HL-60 (cell line): ENCODE measurements around the gene SLC1A1.

ENCODE experiments used
- DNase-seq, 2 experiments: peaks; one replicate each; pipeline ENCODE4 v3.0.0-alpha.2; 2010 to 2020; ENCODE audit warnings: low read depth in 1 of 2, low spot score in 1 of 2
- H3K27ac ChIP-seq: fragments of 250-450 bp; sonication (Bioruptor Pico); replicated peaks from 2 replicates; pipeline ENCODE4 v1.5.1; 2020; ENCODE audit warnings: mild to moderate bottlenecking, moderate library complexity
- H3K27me3 ChIP-seq: fragments of 250-450 bp; sonication (Bioruptor Pico); 2 replicates; pipeline ENCODE4 v1.5.1; 2021; ENCODE audit warnings: mild to moderate bottlenecking, moderate library complexity; ENCODE audit not compliant: insufficient read depth, poor library complexity, severe bottlenecking
- H3K4me3 ChIP-seq: replicated peaks from 2 replicates; pipeline ENCODE4 v1.5.1; 2011; ENCODE audit warnings: mild to moderate bottlenecking, control low read depth, low read length; ENCODE audit not compliant: insufficient read depth
- GABPA ChIP-seq: IDR thresholded peaks from 2 replicates; pipeline ENCODE4 v1.6.1; 2012; ENCODE audit warnings: low read depth
- POLR2AphosphoS5 ChIP-seq: IDR thresholded peaks from 2 replicates; pipeline ENCODE4 v1.6.1; 2012; ENCODE audit warnings: low read depth
- REST ChIP-seq: IDR thresholded peaks from 2 replicates; pipeline ENCODE4 v1.6.1; 2012; ENCODE audit warnings: low read depth; ENCODE audit not compliant: insufficient replicate concordance
- SPI1 ChIP-seq: IDR thresholded peaks from 2 replicates; pipeline ENCODE4 v1.6.1; 2012; ENCODE audit warnings: low read depth, mild to moderate bottlenecking, borderline replicate concordance
- TF ChIP-seq, protein P1 (sequence below): IDR thresholded peaks from one replicate; pipeline ENCODE4 v1.5.1; 2011; ENCODE audit warnings: low read length, control low read depth, inconsistent platforms; ENCODE audit not compliant: insufficient read depth

The SLC1A1 gene

DNA sequence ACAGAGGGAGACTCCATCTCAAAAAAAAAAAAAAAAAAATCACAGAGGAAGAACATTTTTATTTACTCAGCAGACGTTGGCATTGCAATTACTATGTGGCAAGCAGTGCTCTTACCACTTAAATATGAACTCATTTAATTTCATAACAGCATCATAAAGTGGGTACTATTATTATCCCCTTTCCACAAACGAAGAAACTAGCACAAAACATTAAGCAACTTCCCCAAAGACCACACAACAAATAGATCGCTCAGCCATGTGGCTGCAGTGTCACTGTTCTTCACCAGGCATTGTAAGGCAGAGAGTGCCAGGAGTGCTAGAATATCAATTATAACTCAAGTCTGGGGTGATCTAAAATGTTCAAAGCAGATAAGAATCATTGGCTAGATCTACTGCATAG lies 102.0 kb downstream of the SLC1A1 start:
- TF ChIP-seq POLR2AphosphoS5 = no peak
- no peak for TF ChIP-seq GABPA
- TF ChIP-seq SPI1 = no peak
- TF ChIP-seq, protein P1, sequence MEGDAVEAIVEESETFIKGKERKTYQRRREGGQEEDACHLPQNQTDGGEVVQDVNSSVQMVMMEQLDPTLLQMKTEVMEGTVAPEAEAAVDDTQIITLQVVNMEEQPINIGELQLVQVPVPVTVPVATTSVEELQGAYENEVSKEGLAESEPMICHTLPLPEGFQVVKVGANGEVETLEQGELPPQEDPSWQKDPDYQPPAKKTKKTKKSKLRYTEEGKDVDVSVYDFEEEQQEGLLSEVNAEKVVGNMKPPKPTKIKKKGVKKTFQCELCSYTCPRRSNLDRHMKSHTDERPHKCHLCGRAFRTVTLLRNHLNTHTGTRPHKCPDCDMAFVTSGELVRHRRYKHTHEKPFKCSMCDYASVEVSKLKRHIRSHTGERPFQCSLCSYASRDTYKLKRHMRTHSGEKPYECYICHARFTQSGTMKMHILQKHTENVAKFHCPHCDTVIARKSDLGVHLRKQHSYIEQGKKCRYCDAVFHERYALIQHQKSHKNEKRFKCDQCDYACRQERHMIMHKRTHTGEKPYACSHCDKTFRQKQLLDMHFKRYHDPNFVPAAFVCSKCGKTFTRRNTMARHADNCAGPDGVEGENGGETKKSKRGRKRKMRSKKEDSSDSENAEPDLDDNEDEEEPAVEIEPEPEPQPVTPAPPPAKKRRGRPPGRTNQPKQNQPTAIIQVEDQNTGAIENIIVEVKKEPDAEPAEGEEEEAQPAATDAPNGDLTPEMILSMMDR = no peak
- TF ChIP-seq REST = no peak
- Histone ChIP-seq H3K4me3 (no peak overlapping the region), H3K27ac (no peak overlapping the region), H3K27me3 (no peaks in the 10 kb centered on the region)
- DNase-seq = no peak

DNA sequence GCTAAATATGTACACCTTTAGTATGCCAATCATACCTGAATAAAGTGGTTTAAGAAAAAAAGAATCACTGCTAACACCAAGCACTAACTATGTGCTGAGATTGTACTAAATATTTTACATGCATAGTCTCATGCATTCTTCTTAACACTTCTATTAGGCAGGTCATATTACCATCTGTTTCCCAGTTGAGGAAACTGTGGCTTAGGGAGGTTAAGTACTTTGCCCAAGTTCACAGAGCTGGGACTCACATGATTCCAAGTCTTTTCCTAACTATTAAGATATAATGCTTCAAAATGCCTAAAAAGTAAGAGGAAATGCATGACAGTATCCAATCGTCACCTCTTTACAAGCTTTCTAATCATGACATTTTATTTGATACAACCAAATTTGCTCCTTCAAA lies 102.6 kb downstream of the SLC1A1 start:
- no peak for TF ChIP-seq SPI1
- TF ChIP-seq POLR2AphosphoS5 = no peak
- no peak for TF ChIP-seq REST
- TF ChIP-seq, protein P1 = no peak
- no peak overlapping the region for H3K27ac ChIP-seq
- no peak overlapping the region for H3K4me3 ChIP-seq
- no peaks in the 10 kb centered on the region for H3K27me3 ChIP-seq
- no peak for DNase-seq

- H3K27me3 ChIP-seq = no peaks in the 10 kb centered on the region
- H3K4me3 ChIP-seq = no peak overlapping the region
- DNase-seq = no peak
- H3K27ac ChIP-seq = no peak overlapping the region
- TF ChIP-seq SPI1 (no peak), POLR2AphosphoS5 (no peak), REST (no peak), GABPA (no peak)
- TF ChIP-seq, protein P1 = no peak
Measured at GRCh38 chr9:4594545-4594944, 104.3 kb downstream of the SLC1A1 start.
